Measurements from ENCODE around the gene RHOG.
"Not testable (repeated sequence)": the region's sequence is repeated elsewhere in the genome, so short reads cannot be mapped to it uniquely, and the experiment has no call there.

RHOG gene

GRCh38 chr11:3861683-3862082 lies 20.9 kb upstream of the RHOG start:
- TF ChIP-seq SPI1 (IDR thresholded peaks at IDR 0.05; ENCODE audit: low read depth, low read length) (peak; percentile 29; the same call in 1 of the 2 replicates), POLR2AphosphoS5 (IDR thresholded peaks at IDR 0.05; ENCODE audit: low read depth, low read length) (no peak)
- DNase-seq (ENCODE audit: insufficient read length, low spot score): no peak
- no peak for FAIRE-seq

GRCh38 chr11:3860898-3861393 lies 20.2 kb upstream of the RHOG start:
- peak; percentile 45 for FAIRE-seq
- DNase-seq (ENCODE audit: insufficient read length, low spot score): not testable (repeated sequence)

GRCh38 chr11:3860375-3860774 lies 19.6 kb upstream of the RHOG start:
- no peak for FAIRE-seq
- no peak for DNase-seq (ENCODE audit: insufficient read length, low spot score)
- TF ChIP-seq TAF1 (IDR thresholded peaks at IDR 0.05; ENCODE audit: low read depth, low read length) (no peak), SPI1 (IDR thresholded peaks at IDR 0.05; ENCODE audit: low read depth, low read length) (no peak), PAX5 (IDR thresholded peaks at IDR 0.05; ENCODE audit: insufficient read depth, low read length, severe bottlenecking) (no peak), POU2F2 (IDR thresholded peaks at IDR 0.05; ENCODE audit: low read depth, low read length) (no peak), POLR2A (IDR thresholded peaks at IDR 0.05; ENCODE audit: low read depth, low read length) (no peak), POLR2AphosphoS5 (IDR thresholded peaks at IDR 0.05; ENCODE audit: low read depth, low read length) (no peak)

- DNase-seq (ENCODE audit: insufficient read length, low spot score) (no peak), FAIRE-seq (peak; percentile 92)
- TF ChIP-seq POU2F2 (IDR thresholded peaks at IDR 0.05; ENCODE audit: low read depth, low read length): peak; percentile 55; the same call in 1 of the 2 replicates
- no peak for TF ChIP-seq TAF1 (IDR thresholded peaks at IDR 0.05; ENCODE audit: low read depth, low read length)
Measured at GRCh38 chr11:3859373-3859881, 18.7 kb upstream of the RHOG start.

GRCh38 chr11:3857628-3858027 lies 16.9 kb upstream of the RHOG start:
- FAIRE-seq (peak; percentile 13), DNase-seq (ENCODE audit: insufficient read length, low spot score) (no peak)
- TF ChIP-seq PAX5 (IDR thresholded peaks at IDR 0.05; ENCODE audit: insufficient read depth, low read length, severe bottlenecking): no peak
- TF ChIP-seq POLR2A (IDR thresholded peaks at IDR 0.05; ENCODE audit: low read depth, low read length): no peak
- TF ChIP-seq SPI1 (IDR thresholded peaks at IDR 0.05; ENCODE audit: low read depth, low read length): no peak
- TF ChIP-seq POU2F2 (IDR thresholded peaks at IDR 0.05; ENCODE audit: low read depth, low read length): no peak
- TF ChIP-seq TAF1 (IDR thresholded peaks at IDR 0.05; ENCODE audit: low read depth, low read length): no peak
- no peak for TF ChIP-seq POLR2AphosphoS5 (IDR thresholded peaks at IDR 0.05; ENCODE audit: low read depth, low read length)

- no peak for TF ChIP-seq SPI1 (IDR thresholded peaks at IDR 0.05; ENCODE audit: low read depth, low read length)
- TF ChIP-seq POLR2A (IDR thresholded peaks at IDR 0.05; ENCODE audit: low read depth, low read length): no peak
- TF ChIP-seq POLR2AphosphoS5 (IDR thresholded peaks at IDR 0.05; ENCODE audit: low read depth, low read length): no peak
- TF ChIP-seq TAF1 (IDR thresholded peaks at IDR 0.05; ENCODE audit: low read depth, low read length): no peak
- TF ChIP-seq PAX5 (IDR thresholded peaks at IDR 0.05; ENCODE audit: insufficient read depth, low read length, severe bottlenecking): no peak
- no peak for TF ChIP-seq POU2F2 (IDR thresholded peaks at IDR 0.05; ENCODE audit: low read depth, low read length)
- no peak for FAIRE-seq
- DNase-seq (ENCODE audit: insufficient read length, low spot score): no peak
Measured at GRCh38 chr11:3856856-3857553, 16.2 kb upstream of the RHOG start.

GRCh38 chr11:3855808-3856491 lies 15.2 kb upstream of the RHOG start:
- DNase-seq (ENCODE audit: insufficient read length, low spot score): no peak
- FAIRE-seq: peak; percentile 51
- TF ChIP-seq SPI1 (IDR thresholded peaks at IDR 0.05; ENCODE audit: low read depth, low read length) (no peak), PAX5 (IDR thresholded peaks at IDR 0.05; ENCODE audit: insufficient read depth, low read length, severe bottlenecking) (no peak), POLR2AphosphoS5 (IDR thresholded peaks at IDR 0.05; ENCODE audit: low read depth, low read length) (no peak)

GRCh38 chr11:3854977-3855807 lies 14.4 kb upstream of the RHOG start, which contains the start of gene STIM1:
TSS of gene STIM1 (plus strand) at chr11:3855664. CDS start at chr11:3856271, 607 bp downstream.
- DNase-seq (ENCODE audit: insufficient read length, low spot score) (peak; percentile 79), FAIRE-seq (no peak)
- TF ChIP-seq POU2F2 (IDR thresholded peaks at IDR 0.05; ENCODE audit: low read depth, low read length) (peak; percentile 48; the same call in 1 of the 2 replicates), TAF1 (IDR thresholded peaks at IDR 0.05; ENCODE audit: low read depth, low read length) (no peak), PAX5 (IDR thresholded peaks at IDR 0.05; ENCODE audit: insufficient read depth, low read length, severe bottlenecking) (peak; percentile 76), POLR2A (IDR thresholded peaks at IDR 0.05; ENCODE audit: low read depth, low read length) (0 out of 2 replicates have a peak, but pooled peaks have one; percentile 9)

GRCh38 chr11:3854660-3854976 lies 13.9 kb upstream of the RHOG start:
- DNase-seq (ENCODE audit: insufficient read length, low spot score) (no peak), FAIRE-seq (no peak)
- no peak for TF ChIP-seq SPI1 (IDR thresholded peaks at IDR 0.05; ENCODE audit: low read depth, low read length)
- no peak for TF ChIP-seq POLR2A (IDR thresholded peaks at IDR 0.05; ENCODE audit: low read depth, low read length)
- no peak for TF ChIP-seq POU2F2 (IDR thresholded peaks at IDR 0.05; ENCODE audit: low read depth, low read length)
- TF ChIP-seq TAF1 (IDR thresholded peaks at IDR 0.05; ENCODE audit: low read depth, low read length): no peak
- TF ChIP-seq POLR2AphosphoS5 (IDR thresholded peaks at IDR 0.05; ENCODE audit: low read depth, low read length): no peak
- TF ChIP-seq PAX5 (IDR thresholded peaks at IDR 0.05; ENCODE audit: insufficient read depth, low read length, severe bottlenecking): no peak

Data from GM12891 (cell line).